Left cardiac atrium (tissue), 4 donors: Measurements from ENCODE around the gene TNFRSF18. TPM values are rescaled to one million over a fixed set of nuclear protein-coding genes. Genes with fewer than 3 reads are reported as not detected.

Source experiments
- ATAC-seq, 2 donors: fragments of 200-7000 bp; cut with Tn5 transposase; one replicate each; pipeline ENCODE4 v1.9.1; 2020; ENCODE audit warnings: mild to moderate bottlenecking in 2 of 2, moderate library complexity in 2 of 2
- DNase-seq: peaks from one replicate; pipeline ENCODE4 v3.0.0-alpha.2; 2020
- intact Hi-C, 2 donors: fragments of 100-400 bp; cut with DNase I; formaldehyde crosslinking; loops; one replicate each; pipeline versions ENCODE4 v1.14.1 to v1.15.1; 2022 to 2023
- total RNA-seq, 2 donors: library from RNA; stranded (reverse); fragmentation: NEBNext Ultra II Directional; extraction: Animal tissue kit (Norgen Biotek cat#: 25700); gene quantifications; one replicate each; pipeline ENCODE4 v1.2.1, GENCODE V29; 2021
- donor health status: DM: no; HTN: yes; CAD: no.
- donor health status: DM: no; HTN: yes; CAD: no; lungs with severe emphysema.
- donor health status: DM: yes; HTN: yes; CAD: no.
- donor health status: Dilated cardiomyopathy.

The TNFRSF18 gene
- total RNA-seq, 2 donors from 2014 or later = 0.44 TPM; not detected in 1

GRCh38 chr1:1218524-1219200, 12.3 kb upstream of the TNFRSF18 start:
- DNase-seq (no peak), ATAC-seq (no peak)
- intact Hi-C loops = no loop called here

GRCh38 chr1:1217621-1218523, 11.5 kb upstream of the TNFRSF18 start:
- intact Hi-C loops = no loop called here
- DNase-seq (no peak), ATAC-seq (no peak)

DNA sequence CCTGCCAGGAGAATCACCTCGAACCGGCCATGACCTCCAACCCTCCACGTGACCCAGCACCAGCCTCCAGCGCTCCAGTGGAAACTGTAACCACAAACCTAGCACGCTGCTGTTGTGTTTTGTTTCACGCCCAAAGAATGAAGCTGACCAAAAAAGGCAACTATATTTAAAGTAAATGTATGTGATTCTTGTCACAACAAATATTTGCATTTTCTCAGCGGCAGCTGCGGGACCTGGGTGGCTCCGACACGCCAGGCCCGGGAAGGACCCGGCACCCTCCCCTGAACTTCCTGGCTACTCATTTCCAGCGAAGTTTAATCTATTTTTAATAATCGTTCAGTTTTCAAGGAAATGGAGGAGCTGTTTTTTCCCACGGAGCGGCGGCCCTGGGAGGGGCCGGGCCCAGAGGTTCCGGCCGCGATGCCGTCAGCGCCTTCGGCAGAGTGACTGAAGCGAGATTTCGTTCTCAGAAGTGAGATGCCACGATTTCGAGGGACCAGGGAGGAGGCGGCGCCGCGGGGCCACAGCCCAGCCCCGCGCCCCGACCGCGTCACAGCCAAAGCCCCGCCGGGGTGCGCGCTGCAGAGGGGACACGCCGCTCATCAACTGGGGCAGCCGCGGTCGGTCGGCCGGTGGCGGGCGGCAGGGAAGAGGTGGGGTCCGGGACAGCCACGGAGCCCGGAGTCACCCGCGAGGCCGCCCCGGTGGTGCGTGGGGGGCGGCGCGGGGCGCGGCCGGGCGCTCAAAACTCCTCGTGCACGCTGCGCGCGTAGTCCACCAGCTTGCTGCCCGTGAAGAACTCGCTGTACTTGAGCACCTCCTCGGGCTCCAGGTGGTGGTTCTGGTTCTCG, 10.6 kb upstream of the TNFRSF18 start:
- intact Hi-C loops = no loop called here
- ATAC-seq = no peak
- no peak for DNase-seq

DNA sequence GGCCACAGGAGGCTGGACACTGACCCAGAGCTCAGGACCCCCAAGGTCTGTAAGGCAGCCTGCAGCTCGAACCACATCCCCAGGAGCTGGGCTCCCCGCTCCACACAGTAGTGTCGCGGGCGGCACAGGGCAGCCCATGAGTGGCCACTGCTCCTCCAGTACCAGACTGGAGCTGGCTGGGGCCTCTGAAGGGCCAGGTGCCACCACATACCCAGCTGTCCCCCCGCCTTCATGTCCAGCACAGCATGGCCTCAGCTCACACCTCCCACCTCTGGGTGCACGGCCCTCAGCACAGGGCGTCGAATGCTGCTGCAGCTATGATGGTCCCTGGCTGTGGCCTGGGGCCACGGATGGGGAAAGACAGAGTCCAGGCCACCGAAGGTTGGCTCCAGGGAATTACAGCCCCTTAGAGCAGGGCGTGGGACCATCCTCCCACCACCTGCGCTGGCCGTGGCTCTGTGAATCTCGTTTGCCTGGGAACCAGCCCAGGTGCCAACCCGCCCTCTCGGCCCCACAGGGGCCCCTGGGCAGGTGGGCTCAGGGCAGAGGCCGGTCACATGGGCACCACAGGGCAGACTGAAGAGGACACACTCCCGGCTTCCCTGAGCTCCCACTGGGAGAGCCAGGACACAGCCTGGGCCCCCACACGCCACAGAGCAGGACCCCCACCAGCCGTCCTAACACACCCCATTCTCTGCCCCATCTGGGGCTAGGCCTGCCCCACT, 9.7 kb upstream of the TNFRSF18 start:
- DNase-seq = no peak
- intact Hi-C loops = no loop called here
- no peak for ATAC-seq

GRCh38 chr1:1215080-1215676, 8.8 kb upstream of the TNFRSF18 start:
- no peak for DNase-seq
- intact Hi-C loops = no loop called here
- no peak for ATAC-seq

DNA sequence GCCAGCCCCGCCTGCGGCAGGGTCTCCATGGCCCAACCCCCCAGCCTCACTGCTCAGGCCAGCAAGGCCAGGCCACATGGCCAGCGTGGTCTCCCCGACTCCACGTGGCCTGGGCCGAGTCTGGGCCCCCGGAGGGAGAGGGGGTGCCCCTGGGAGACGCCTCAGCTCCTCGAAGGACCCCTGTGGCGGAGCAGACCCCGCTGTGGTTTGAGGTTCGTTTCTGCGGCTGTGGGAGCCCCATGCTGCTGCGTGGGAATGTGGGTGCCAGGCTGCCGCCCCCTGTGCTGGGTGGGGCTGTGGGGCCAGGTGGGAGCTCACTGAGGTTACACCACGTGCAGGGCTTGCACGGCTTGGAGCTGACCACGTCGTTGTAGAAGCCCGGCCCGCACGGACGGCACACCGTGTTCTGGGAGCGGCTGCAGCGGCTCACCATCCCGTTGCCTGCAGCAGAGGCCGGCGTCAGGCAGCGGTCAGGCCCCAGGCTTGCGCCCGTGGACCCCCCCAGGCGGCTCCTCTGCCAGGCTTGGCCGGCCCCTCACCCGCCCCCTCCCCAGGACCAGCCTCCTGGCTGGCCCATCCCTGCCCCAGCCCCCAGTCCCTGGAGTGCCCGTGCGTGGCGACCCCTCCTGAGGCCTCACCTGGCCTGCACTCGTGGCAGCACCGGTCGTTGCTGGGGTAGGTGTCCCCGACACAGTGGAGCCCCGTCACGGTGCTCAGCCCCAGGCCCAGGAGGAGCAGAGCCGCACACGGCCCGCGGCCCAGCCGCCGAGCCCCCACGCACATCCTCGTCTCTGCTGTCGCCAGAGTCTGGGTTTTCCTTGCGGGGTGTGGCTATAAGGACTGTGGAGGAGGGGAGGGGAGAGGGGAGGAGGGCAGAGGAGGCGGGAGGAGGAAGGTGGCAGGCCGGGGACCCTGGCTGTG, 7.2 kb upstream of the TNFRSF18 start, which contains the start of gene TNFRSF4:
Gene TNFRSF4 (minus strand): TSS at position 809 of the 921 bp plus-strand sequence. CDS start 26 bp downstream, at position 783.
- intact Hi-C loops = no loop called here
- ATAC-seq (no peak), DNase-seq (peak; percentile 28)

DNA sequence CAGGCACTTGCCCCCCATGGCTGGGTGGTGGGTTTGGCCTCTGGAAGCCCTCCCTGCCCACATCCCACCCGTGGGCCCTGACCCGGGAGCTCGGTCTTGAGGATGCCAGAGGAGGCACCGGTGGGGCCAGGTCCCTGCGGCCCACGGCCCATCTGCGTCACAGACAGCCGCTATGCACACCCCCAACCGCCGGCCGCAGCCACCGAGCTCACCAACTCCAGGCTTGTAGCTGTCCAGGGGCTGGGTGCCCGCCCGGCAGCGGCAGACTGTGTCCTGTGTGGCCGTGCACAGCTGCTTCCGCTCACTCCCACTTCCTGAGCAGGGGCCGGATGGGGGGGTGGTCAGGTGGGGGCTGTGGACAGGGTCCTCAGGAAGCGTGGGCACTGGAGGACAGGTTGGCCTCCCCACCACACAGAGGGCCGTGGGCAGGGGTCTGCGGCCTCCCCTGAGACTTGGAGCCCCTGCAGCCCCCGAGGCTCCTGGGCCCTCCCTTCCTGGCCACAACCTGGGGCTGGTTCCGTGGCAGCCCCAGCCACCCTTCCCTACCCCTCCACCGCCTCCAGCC, 6.5 kb upstream of the TNFRSF18 start:
- intact Hi-C loops = no loop called here
- ATAC-seq (peak; percentile 33 to 42), DNase-seq (peak; percentile 71)

DNA sequence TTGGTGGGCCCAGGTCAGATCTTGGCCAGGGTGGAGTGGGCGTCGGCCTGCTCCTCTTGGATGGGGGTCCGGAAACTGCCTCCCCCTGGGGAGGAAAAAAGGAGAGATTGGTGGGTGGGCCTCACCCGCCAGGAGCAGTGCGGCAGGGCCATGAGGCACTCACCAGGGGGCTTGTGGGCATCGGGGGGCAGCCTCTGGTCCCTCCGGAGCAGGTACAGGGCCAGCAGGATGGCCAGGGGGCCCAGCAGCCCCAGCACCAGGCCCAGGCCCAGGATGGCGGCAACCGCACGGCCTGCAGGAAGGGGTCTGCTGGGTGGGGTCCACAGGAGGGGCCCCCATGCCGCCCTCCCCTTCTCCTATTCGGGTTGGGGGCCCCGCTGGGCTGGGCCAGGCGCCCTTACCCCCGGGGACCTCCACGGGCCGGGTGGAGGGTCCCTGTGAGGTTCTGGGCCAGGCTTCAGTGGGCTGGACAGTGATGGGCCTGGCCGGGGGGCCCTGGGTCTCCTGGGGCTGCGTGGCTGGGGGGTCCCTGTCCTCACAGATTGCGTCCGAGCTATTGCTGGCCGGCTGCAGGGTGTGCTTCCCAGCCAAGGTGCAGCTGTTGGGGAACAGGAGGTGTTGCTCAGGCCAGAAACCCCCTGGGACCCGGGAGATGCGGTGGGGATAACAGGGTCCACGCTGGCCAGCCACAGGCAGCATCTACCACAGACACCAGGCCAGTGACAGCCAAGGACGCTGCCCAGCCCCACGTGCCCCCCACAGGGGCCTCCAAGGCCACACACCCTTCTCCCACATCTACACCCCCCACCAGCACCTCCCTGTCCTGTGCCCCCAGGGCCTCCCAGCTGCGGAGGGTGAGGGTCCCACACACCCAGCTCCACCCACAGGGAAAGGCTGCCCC, 5.4 kb upstream of the TNFRSF18 start:
- ATAC-seq (no peak), DNase-seq (peak; percentile 15)
- intact Hi-C loops = no loop called here

GRCh38 chr1:1210726-1211540, 4.5 kb upstream of the TNFRSF18 start:
- ATAC-seq (no peak), DNase-seq (peak; percentile 22)
- intact Hi-C loops = no loop called here

DNA sequence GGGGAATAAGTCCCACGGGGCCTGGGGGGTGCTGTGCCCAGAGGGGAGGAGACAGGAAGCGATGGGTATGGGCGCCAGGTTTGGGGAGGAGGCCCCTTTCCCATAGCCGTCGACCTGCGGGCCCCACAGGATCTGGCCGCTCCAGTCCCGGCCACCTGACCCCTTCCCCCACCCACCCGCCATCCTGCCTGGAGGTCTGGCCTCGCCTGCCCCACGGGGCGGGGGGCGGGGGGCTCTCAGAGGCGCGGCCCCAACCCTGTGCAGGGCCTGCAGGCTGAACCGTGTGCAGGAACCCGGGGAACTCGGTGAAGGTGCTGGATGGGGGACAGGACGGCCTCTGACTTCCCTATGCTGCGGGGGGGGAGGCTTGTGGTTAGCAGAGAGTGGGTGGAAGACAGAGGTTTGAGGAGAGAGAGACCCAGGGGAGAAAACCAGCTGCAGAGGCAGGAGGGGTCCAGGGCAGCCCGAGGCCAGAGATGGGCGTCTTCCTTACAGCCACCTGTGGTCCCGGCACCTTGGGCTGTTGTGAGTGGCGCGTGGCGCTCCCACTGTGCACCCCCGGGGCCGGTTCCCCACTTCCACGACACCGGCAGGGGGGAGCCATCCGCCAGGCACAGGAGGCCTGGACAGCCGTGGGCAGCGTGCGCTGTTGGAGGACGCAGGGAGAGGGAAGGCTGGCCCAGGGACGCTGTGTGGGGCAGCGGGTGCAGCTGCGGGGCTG, 2.5 kb upstream of the TNFRSF18 start:
- ATAC-seq (no peak), DNase-seq (peak; percentile 20)
- intact Hi-C loops = no loop called here

DNA sequence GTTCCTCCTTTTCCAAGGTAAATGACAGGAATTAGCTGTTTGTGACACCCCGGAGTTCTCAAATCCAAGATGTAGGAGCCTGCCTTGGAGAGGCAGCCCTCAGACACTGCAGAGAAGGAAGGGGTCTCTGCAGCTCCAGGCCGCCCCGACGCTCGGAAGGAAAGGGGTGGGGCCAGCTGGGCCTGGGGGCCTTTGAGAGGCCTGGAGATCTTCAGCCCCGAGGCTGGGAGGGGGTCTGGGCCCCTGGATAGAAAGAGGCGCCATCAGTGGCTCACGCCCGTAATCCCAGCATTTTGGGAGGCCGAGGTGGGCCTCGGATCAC, 1.1 kb upstream of the TNFRSF18 start:
- DNase-seq (no peak), ATAC-seq (no peak)
- intact Hi-C loops = no loop called here

DNA sequence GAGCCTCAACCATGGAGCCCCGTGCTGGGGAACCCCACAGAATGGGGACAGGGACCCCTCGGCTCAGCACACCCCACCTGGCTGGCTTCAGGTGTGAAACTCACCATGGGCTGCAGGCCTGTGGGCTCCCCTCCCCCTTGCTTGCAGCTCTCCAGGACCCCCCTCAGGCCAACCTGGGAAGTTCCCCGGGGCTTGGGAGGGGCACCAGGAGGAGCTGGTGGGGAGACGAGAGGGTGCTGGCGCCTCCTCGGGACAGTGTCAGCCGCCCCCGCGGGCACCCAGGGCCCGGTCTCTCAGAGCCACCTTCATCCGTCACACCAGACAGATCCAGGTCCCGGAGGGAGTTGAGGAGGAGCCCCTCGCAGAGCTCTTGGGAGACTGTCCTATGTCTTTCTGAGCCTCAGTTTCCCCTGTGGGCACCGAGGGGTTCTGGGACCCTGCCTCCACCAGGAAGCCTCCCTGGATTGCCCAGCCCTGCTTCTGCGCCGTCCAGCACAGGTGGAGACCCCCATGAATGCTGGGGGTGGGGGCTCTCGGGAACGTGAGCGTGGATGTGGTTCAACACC, 657 bp upstream of the TNFRSF18 start:
- peak; percentile 14 for DNase-seq
- intact Hi-C loops = no loop called here
- no peak for ATAC-seq

DNA sequence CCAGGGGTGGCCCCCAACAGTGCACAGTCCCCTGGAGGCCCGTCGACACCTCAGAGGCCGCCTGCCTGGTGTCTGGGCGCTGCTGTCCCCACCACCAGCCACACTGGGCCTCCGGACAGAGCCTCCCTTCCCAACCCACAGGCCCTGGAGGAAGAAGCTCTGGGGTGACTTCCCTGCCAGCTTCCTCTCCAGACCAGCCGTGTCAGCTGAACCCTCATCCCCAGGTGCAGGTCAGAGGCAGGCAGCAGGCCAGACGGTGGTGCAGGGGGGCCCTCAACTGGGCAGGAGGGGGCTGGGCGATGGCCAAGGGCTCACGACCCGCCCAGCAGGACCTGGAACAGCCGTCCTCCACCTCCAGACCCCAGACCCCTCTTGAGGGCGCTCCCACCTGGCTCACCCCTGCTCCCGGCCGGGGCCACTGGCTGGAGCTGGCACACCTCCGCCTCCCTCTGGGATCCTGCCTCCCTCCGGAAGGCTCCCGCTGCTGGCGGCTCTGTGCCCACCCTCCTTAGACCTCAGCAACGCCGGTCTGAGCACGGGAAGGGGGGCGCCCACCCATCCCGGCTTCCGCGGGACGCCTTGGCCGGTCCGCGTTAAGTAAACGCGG, 520 bp downstream of the TNFRSF18 start:
- ATAC-seq (no peak), DNase-seq (peak; percentile 15)
- intact Hi-C loops = no loop called here
